Transverse colon (tissue), 4 donors: ENCODE measurements around the gene DHDDS. TPM values are rescaled to one million over a fixed set of nuclear protein-coding genes. Genes with fewer than 3 reads are reported as not detected.

Experiments used
- DNase-seq: peaks from one replicate; pipeline ENCODE4 v3.0.0-alpha.2; 2019
- H3K27ac ChIP-seq, 4 donors: fragments of 200-600 bp; sonication (generic); 2 replicates each; pipeline ENCODE4 v1.5.1; 2016 to 2018; ENCODE audit warnings: inconsistent platforms in 4 of 4
- H3K27me3 ChIP-seq: fragments of 200-600 bp; sonication (generic); 2 replicates; pipeline ENCODE4 v1.5.1; 2017; ENCODE audit warnings: inconsistent platforms
- H3K36me3 ChIP-seq, 4 donors: fragments of 200-600 bp; sonication (generic); 2 replicates each; pipeline ENCODE4 v1.5.1; 2017 to 2019; ENCODE audit warnings: inconsistent platforms in 4 of 4
- H3K4me1 ChIP-seq, 4 donors: fragments of 200-600 bp; sonication (generic); 2 replicates each; pipeline ENCODE4 v1.5.1; 2017 to 2020; ENCODE audit warnings: inconsistent platforms in 4 of 4
- H3K4me3 ChIP-seq, 4 donors: fragments of 200-600 bp; sonication (generic); 1 replicate in 1 of 4; 2 replicates in 3 of 4; pipeline versions ENCODE4 v1.5.1 to v1.6.1; 2017 to 2019; ENCODE audit warnings: inconsistent platforms in 4 of 4
- H3K9me3 ChIP-seq, 2 donors: fragments of 200-600 bp; sonication (generic); 2 replicates each; pipeline ENCODE4 v1.5.1; 2017 to 2019; ENCODE audit warnings: inconsistent platforms in 2 of 2
- EP300 ChIP-seq: sonication (generic); formaldehyde crosslinking; IDR thresholded peaks from one replicate; pipeline ENCODE4 v1.6.1; 2017; ENCODE audit warnings: antibody characterized with exemption, low read depth
- POLR2A ChIP-seq: fragments of 450-650 bp; IDR thresholded peaks from one replicate; pipeline ENCODE4 v1.6.1; 2016; ENCODE audit warnings: antibody characterized with exemption, mild to moderate bottlenecking, moderate library complexity
- POLR2AphosphoS5 ChIP-seq, 3 donors: sonication (generic); formaldehyde crosslinking; IDR thresholded peaks; one replicate each; pipeline ENCODE4 v1.6.1; 2016; ENCODE audit warnings: antibody characterized with exemption in 3 of 3
- WGBS, 2 donors: methylation state at CpG; one replicate each; pipeline ENCODE4 v1.1.5; 2018; ENCODE audit warnings: low coverage in 1 of 2; 5-methylcytosine and 5-hydroxymethylcytosine counted together
- in situ Hi-C, 4 donors: fragments of 200-750 bp; cut with MboI; loops; one replicate each; pipeline versions ENCODE4 v1.15.0 to v1.15.1; 2017; ENCODE audit warnings: low sequenced_read_pairs in 3 of 4, low pct_ligation_motif_present in 1 of 4, low pct_unique_long_range_greater_than_20kb in 1 of 4
- intact Hi-C: fragments of 100-400 bp; cut with DNase I; formaldehyde crosslinking; loops from one replicate; pipeline ENCODE4 v1.15.1; 2023; ENCODE audit warnings: low total_unique reads
- total RNA-seq, 4 donors: library from RNA; depleted of rRNA; stranded (reverse); fragments of >200 nt; gene quantifications; one replicate each; pipeline ENCODE4 v1.1.0, GENCODE V29; 2016
- TF ChIP-seq, protein P1 (sequence below), 5 experiments: fragments of 200-600 bp in 3 of 5; fragments of 450-650 bp in 2 of 5; sonication (generic) in 3 of 5; IDR thresholded peaks; 1 replicate in 2 of 5; 2 replicates in 3 of 5; pipeline ENCODE4 v1.5.1; 2016 to 2017; ENCODE audit warnings: antibody characterized with exemption in 5 of 5, inconsistent platforms in 3 of 5, mild to moderate bottlenecking in 2 of 5, moderate library complexity in 1 of 5

The DHDDS gene
- total RNA-seq, 4 donors from 2014 or later, result 83.4 to 204 (median 131) TPM

DNA sequence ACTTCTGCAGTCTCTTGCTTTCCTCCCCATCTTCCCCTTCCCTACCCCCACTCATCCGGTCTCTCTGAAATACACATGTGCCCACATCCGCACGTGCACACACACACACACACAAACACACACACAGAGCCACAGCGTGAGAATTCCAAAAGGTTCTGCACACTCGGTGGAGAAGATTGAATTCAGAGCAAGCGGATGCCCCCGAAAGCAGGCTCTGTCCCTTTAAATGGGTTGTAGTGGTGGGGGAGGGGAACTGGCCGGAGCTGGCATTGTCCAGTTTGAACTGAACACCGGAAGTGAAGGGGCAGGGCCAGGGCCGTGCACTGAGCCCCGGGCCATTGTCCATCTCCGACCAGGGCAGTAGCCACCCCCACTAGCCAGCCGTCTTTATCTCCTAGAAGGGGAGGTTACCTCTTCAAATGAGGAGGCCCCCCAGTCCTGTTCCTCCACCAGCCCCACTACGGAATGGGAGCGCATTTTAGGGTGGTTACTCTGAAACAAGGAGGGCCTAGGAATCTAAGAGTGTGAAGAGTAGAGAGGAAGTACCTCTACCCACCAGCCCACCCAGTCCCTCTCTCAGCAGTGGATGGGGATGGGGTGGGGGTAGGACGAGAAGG is 22.8 kb upstream of the DHDDS start:
- Histone ChIP-seq H3K9me3 (no peaks in the 10 kb centered on the region), H3K36me3 (no peaks in the 10 kb centered on the region), H3K27ac (no peak overlapping the region), H3K4me1 (no peaks in the 10 kb centered on the region), H3K27me3 (peaks cover 59% of the 10 kb centered on the region), H3K4me3 (no peak overlapping the region)
- in situ Hi-C loops, result no loop called here
- TF ChIP-seq POLR2A, result no peak
- no peak for TF ChIP-seq EP300
- TF ChIP-seq, protein P1, sequence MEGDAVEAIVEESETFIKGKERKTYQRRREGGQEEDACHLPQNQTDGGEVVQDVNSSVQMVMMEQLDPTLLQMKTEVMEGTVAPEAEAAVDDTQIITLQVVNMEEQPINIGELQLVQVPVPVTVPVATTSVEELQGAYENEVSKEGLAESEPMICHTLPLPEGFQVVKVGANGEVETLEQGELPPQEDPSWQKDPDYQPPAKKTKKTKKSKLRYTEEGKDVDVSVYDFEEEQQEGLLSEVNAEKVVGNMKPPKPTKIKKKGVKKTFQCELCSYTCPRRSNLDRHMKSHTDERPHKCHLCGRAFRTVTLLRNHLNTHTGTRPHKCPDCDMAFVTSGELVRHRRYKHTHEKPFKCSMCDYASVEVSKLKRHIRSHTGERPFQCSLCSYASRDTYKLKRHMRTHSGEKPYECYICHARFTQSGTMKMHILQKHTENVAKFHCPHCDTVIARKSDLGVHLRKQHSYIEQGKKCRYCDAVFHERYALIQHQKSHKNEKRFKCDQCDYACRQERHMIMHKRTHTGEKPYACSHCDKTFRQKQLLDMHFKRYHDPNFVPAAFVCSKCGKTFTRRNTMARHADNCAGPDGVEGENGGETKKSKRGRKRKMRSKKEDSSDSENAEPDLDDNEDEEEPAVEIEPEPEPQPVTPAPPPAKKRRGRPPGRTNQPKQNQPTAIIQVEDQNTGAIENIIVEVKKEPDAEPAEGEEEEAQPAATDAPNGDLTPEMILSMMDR (IDR thresholded peaks at IDR 0.05), result no peak
- no peak for TF ChIP-seq POLR2AphosphoS5 (IDR thresholded peaks at IDR 0.05)
- intact Hi-C loops, result no loop called here
- DNase-seq, result no peak
- 16% methylated on average over 16 of the region's 16 CpGs; no CpG with 5 or more reads in 1 of the 2 donors for WGBS, 2 donors

DNA sequence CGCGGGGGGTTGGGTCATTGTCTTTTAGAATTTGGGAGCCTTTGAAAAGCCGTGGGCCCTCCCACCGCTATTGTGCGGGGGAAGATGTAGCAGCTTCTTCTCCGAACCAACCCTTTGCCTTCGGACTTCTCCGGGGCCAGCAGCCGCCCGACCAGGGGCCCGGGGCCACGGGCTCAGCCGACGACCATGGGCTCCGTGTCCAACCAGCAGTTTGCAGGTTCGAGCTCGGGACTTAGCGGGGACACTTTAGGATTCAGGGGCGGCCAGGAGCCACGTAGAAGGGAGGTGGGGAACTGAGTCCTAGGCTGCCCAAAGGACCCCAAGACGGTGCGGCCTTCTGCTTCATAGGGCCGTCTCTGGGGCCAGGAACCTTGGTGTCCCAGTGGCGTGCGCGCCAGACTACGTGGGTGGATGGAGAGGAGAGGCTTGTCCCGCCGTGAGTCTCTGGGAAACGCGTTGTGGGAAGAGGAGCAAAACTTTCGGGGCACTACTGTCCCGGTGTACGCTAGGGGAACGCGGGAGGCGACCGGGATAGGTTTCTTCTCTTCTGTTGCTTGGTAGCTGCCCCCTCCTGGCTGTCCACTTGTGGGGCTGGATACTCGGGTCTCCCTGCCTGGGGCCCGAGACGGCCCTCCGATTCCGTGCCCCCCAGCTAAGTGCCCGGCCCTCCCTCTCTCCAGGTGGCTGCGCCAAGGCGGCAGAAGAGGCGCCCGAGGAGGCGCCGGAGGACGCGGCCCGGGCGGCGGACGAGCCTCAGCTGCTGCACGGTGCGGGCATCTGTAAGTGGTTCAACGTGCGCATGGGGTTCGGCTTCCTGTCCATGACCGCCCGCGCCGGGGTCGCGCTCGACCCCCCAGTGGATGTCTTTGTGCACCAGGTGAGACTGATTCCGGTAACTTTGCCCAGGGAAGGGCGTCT is 21.2 kb upstream of the DHDDS start, which contains the start of gene LIN28A:
TSS of gene LIN28A (plus strand) at position 112 of the 918 bp plus-strand sequence. CDS start at position 187, 75 bp downstream.
- peaks cover 69% of the 10 kb centered on the region for H3K27me3 ChIP-seq
- DNase-seq, result no peak

DNA sequence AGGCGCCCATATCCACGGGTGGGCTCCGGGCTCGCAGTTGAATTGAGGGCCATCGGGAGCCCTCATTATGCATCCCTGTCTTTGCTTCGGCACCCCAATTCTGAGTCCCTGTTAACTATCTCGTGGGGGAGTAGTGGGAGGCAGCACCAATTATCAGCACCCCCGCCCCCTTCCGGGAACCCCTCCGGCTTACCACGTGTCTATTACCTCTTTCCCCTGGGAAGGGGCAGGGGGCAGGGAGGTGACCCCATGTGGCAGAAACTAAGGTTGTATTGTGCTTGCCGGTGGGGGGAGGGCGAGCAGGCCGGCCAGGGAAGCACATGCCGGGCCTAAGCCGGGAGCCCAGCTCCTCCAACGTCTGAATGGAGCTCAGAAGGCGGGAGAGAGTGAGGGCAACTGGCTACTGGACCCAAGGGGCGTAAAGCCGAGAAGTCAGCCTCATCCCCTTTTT is 20.5 kb upstream of the DHDDS start:
- no peak for TF ChIP-seq POLR2A
- TF ChIP-seq, protein P1 (IDR thresholded peaks at IDR 0.05), result no peak
- TF ChIP-seq POLR2AphosphoS5 (IDR thresholded peaks at IDR 0.05), result no peak
- TF ChIP-seq EP300, result no peak
- no peaks in the 10 kb centered on the region for H3K9me3 ChIP-seq
- intact Hi-C loops (no loop called here), in situ Hi-C loops (no loop called here)
- 24% methylated on average over 20 of the region's 20 CpGs; no CpG with 5 or more reads in 1 of the 2 donors for WGBS, 2 donors
- no peak for DNase-seq
- no peak overlapping the region for H3K27ac ChIP-seq
- H3K27me3 ChIP-seq, result peaks cover 74% of the 10 kb centered on the region
- H3K4me1 ChIP-seq, result no peaks in the 10 kb centered on the region
- H3K4me3 ChIP-seq, result no peak overlapping the region
- no peaks in the 10 kb centered on the region for H3K36me3 ChIP-seq

More for the DNA sequence above, 21.2 kb upstream of the DHDDS start, which contains the start of gene LIN28A:
- Histone ChIP-seq H3K27ac (no peak within 1 kb of the TSS), H3K4me1 (no peaks in the 10 kb centered on the region), H3K4me3 (no peak within 1 kb of the TSS), H3K36me3 (no peaks in the 10 kb centered on the region), H3K9me3 (no peaks in the 10 kb centered on the region)
- intact Hi-C loops (no loop called here), in situ Hi-C loops (no loop called here)
- TF ChIP-seq EP300 (no peak), POLR2AphosphoS5 (IDR thresholded peaks at IDR 0.05) (no peak), POLR2A (no peak)
- TF ChIP-seq, protein P1 (IDR thresholded peaks at IDR 0.05), result no peak
- WGBS, 2 donors, result 5 to 9% methylated on average over 4 to 63 of the region's 70 CpGs

DNA sequence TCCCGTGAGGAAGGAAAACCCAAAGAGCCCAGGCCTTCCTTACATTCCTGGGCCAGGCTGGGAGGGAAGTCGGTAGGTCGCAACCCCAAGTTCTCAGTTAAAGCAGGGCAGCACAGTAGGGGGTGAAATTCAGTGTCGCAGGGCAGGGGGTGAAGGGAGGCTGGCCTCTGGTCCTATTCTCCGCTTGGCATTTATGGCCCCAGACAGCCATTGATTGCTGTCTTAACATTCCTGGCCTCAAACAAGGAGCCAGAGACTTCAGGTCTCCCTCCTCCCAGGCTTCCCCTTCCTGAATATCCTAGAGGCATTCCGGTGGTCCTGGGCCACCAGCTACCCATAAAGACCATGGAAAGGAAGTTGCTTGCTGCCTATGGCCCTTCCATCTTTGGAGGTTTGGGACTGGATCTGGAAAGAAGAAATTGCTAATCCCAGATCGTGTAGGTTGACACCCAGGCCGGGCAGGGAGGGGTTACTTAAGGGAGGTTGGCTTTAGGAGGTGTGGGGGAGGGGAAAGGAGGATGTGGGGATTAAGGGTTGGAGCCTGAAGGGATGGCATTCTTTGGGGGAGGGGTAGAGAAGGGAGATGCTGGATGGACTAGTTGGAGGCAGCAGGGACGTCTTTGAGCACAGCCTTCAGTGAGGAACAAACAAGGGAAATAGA is 19.8 kb upstream of the DHDDS start:
- no peak for TF ChIP-seq POLR2AphosphoS5 (IDR thresholded peaks at IDR 0.05)
- no peak for DNase-seq
- H3K36me3 ChIP-seq, result no peaks in the 10 kb centered on the region
- H3K27me3 ChIP-seq, result peaks cover 74% of the 10 kb centered on the region
- whole genome bisulfite sequencing, 2 donors, result 13 to 22% methylated on average over 4 to 9 of the region's 9 CpGs
- intact Hi-C loops, result no loop called here
- in situ Hi-C loops, result no loop called here
- H3K9me3 ChIP-seq, result no peaks in the 10 kb centered on the region
- H3K4me3 ChIP-seq, result no peak overlapping the region
- no peak overlapping the region for H3K27ac ChIP-seq
- H3K4me1 ChIP-seq, result no peaks in the 10 kb centered on the region
